CD14-positive monocyte (primary cell): ENCODE measurements around the gene DCLK3. TPM values are rescaled to one million over a fixed set of nuclear protein-coding genes. Genes with fewer than 3 reads are reported as not detected.

Experiments
- DNase-seq, 3 donors: peaks; one replicate each; pipeline ENCODE4 v3.0.0-alpha.2; 2011 to 2022
- H2AFZ ChIP-seq: 2 replicates; pipeline ENCODE4 v1.6.0; 2012; ENCODE audit warnings: mild to moderate bottlenecking, low read depth, low read length, inconsistent platforms; ENCODE audit not compliant: insufficient read depth, poor library complexity, severe bottlenecking
- H3K27ac ChIP-seq, 2 donors: 1 replicate in 1 of 2; 2 replicates in 1 of 2; pipeline ENCODE4 v1.5.1; 2012 to 2013; ENCODE audit warnings: low read length in 2 of 2, control low read depth in 1 of 2, inconsistent platforms in 1 of 2, low read depth in 1 of 2, mild to moderate bottlenecking in 1 of 2
- H3K27me3 ChIP-seq, 2 donors: one replicate each; pipeline versions ENCODE4 v1.6.0 to v1.6.1; 2011 to 2013; ENCODE audit warnings: low read length in 2 of 2; ENCODE audit not compliant: control insufficient read depth in 2 of 2, insufficient read depth in 2 of 2
- H3K36me3 ChIP-seq, 2 donors: replicated peaks in 1 of 2; 1 replicate in 1 of 2; 2 replicates in 1 of 2; pipeline versions ENCODE4 v1.5.1 to v1.6.1; 2012 to 2013; ENCODE audit warnings: low read length in 2 of 2, control low read depth in 1 of 2, inconsistent platforms in 1 of 2, mild to moderate bottlenecking in 1 of 2; ENCODE audit not compliant: insufficient read depth in 2 of 2, control insufficient read depth in 1 of 2
- H3K4me1 ChIP-seq, 2 donors: 1 replicate in 1 of 2; 2 replicates in 1 of 2; pipeline versions ENCODE4 v1.5.1 to v1.6.1; 2012 to 2013; ENCODE audit warnings: low read length in 2 of 2, control low read depth in 1 of 2, inconsistent platforms in 1 of 2, mild to moderate bottlenecking in 1 of 2, moderate library complexity in 1 of 2; ENCODE audit not compliant: insufficient read depth in 2 of 2, control insufficient read depth in 1 of 2
- H3K4me2 ChIP-seq: replicated peaks from 2 replicates; pipeline ENCODE3; 2012; ENCODE audit warnings: low read length, moderate library complexity, mild to moderate bottlenecking; ENCODE audit not compliant: poor library complexity, severe bottlenecking; ENCODE audit errors: extremely low read depth
- H3K4me3 ChIP-seq, 3 experiments: fragments of 200-600 bp in 1 of 3; sonication (generic) in 1 of 3; replicated peaks in 1 of 3; 1 replicate in 2 of 3; 2 replicates in 1 of 3; pipeline ENCODE4 v1.5.1; 2011 to 2013; ENCODE audit warnings: low read length in 3 of 3, mild to moderate bottlenecking in 3 of 3, control low read depth in 2 of 3, low read depth in 2 of 3, inconsistent platforms in 1 of 3, moderate library complexity in 1 of 3
- H3K79me2 ChIP-seq: 2 replicates; pipeline ENCODE4 v1.6.0; 2012; ENCODE audit warnings: mild to moderate bottlenecking, control low read depth, inconsistent platforms, low read length, moderate library complexity; ENCODE audit not compliant: insufficient read depth
- H3K9ac ChIP-seq: 2 replicates; pipeline ENCODE4 v1.6.0; 2017; ENCODE audit warnings: low read length, mild to moderate bottlenecking; ENCODE audit not compliant: insufficient read depth, poor library complexity, severe bottlenecking
- H3K9me3 ChIP-seq, 2 donors: replicated peaks in 1 of 2; 1 replicate in 1 of 2; 2 replicates in 1 of 2; pipeline versions ENCODE4 v1.5.1 to v1.6.1; 2012 to 2013; ENCODE audit warnings: low read length in 2 of 2, control low read depth in 1 of 2; ENCODE audit not compliant: control insufficient read depth in 1 of 2, insufficient read depth in 1 of 2
- H4K20me1 ChIP-seq: 2 replicates; pipeline ENCODE4 v1.6.0; 2012; ENCODE audit warnings: mild to moderate bottlenecking, low read length, control low read depth, moderate library complexity; ENCODE audit not compliant: insufficient read depth
- H3K27ac Mint-ChIP-seq, 7 donors: one replicate each; pipeline ENCODE4 v1.8.0; 2020; ENCODE audit warnings: mild to moderate bottlenecking in 7 of 7, mixed read lengths in 7 of 7, moderate library complexity in 6 of 7, inconsistent platforms in 2 of 7
- H3K27me3 Mint-ChIP-seq, 3 donors: one replicate each; pipeline ENCODE4 v1.8.0; 2021 to 2022; ENCODE audit warnings: low read depth in 3 of 3, mild to moderate bottlenecking in 3 of 3, mixed read lengths in 3 of 3, moderate library complexity in 3 of 3, inconsistent platforms in 1 of 3
- H3K36me3 Mint-ChIP-seq, 2 donors: one replicate each; pipeline ENCODE4 v1.8.0; 2020; ENCODE audit warnings: mixed read lengths in 2 of 2, inconsistent platforms in 1 of 2, mild to moderate bottlenecking in 1 of 2
- H3K4me1 Mint-ChIP-seq: one replicate; pipeline ENCODE4 v1.8.0; 2020; ENCODE audit warnings: mild to moderate bottlenecking, mixed read lengths
- H3K4me3 Mint-ChIP-seq, 2 donors: one replicate each; pipeline ENCODE4 v1.8.0; 2020; ENCODE audit warnings: mild to moderate bottlenecking in 2 of 2, mixed read lengths in 2 of 2, moderate library complexity in 1 of 2
- H3K9me3 Mint-ChIP-seq, 7 donors: one replicate each; pipeline ENCODE4 v1.8.0; 2020 to 2022; ENCODE audit warnings: mixed read lengths in 7 of 7, mild to moderate bottlenecking in 6 of 7, moderate library complexity in 6 of 7, inconsistent platforms in 2 of 7
- WGBS: methylation state at CpG from one replicate; pipeline ENCODE4 v1.1.5; 2013; ENCODE audit warnings: missing lambda C conversion rate; ENCODE audit not compliant: insufficient coverage; 5-methylcytosine and 5-hydroxymethylcytosine counted together
- intact Hi-C, 2 donors: fragments of 100-400 bp; cut with micrococcal nuclease; formaldehyde crosslinking; loops; one replicate each; pipeline versions ENCODE4 v1.15.0 to v1.15.1; 2023
- polyA plus RNA-seq, 3 donors: library from polyadenylated mRNA; depleted of rRNA in 1 of 3; unstranded in 2 of 3; stranded (reverse) in 1 of 3; fragments of 300-500 nt in 2 of 3; fragments of >200 nt in 1 of 3; fragmentation: Illumina TruSeq in 2 of 3; gene quantifications; 1 replicate in 2 of 3; 2 replicates in 1 of 3; pipeline ENCODE4 v1.2.3, GENCODE V29; 2012 to 2021
- TF ChIP-seq, protein P1 (sequence below): fragments of 200-600 bp; IDR thresholded peaks from one replicate; pipeline ENCODE4 v1.8.0; 2022; ENCODE audit warnings: antibody characterized with exemption, mild to moderate bottlenecking

DCLK3 gene
- polyA plus RNA-seq, 3 donors = not detected

DNA sequence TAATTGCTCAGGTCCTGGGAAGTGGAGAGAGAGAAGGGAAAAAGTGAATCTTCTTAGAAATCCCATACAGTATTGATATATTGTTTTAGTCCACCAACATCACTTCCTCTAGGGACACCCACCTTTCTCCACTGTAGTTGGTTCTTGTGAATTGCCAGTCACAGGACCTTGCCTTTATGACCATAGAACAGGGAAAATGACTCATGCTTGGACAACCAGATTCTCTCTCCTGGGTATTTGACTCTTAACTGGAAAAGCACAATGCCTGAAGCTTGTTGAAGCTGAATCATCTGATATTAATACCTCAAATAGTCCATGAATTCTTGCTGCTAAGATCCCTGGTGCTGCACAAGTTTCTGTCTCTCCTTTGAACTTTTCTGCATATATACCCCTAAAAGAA, 32.5 kb upstream of the DCLK3 start:
- H3K4me1 ChIP-seq = no peaks in the 10 kb centered on the region
- Mint-ChIP-seq H3K4me1 (peaks cover 4% of the 10 kb centered on the region), H3K27ac (no peak overlapping the region), H3K27me3 (peaks cover 2 to 4% (median 2%) of the 10 kb centered on the region in 3 donors), H3K36me3 (no peaks in the 10 kb centered on the region), H3K9me3 (peaks cover 0 to 6% (median 0%) of the 10 kb centered on the region in 7 donors), H3K4me3 (no peak overlapping the region)
- no peak overlapping the region for H2AFZ ChIP-seq
- H3K9me3 ChIP-seq = no peaks in the 10 kb centered on the region
- no peaks in the 10 kb centered on the region for H3K79me2 ChIP-seq
- no peak for DNase-seq
- no peaks in the 10 kb centered on the region for H3K27me3 ChIP-seq
- no peaks in the 10 kb centered on the region for H4K20me1 ChIP-seq
- intact Hi-C loops = no loop called here
- H3K27ac ChIP-seq = no peak overlapping the region
- H3K36me3 ChIP-seq = no peaks in the 10 kb centered on the region
- no peak overlapping the region for H3K4me2 ChIP-seq
- H3K4me3 ChIP-seq = no peak overlapping the region
- TF ChIP-seq, protein P1, sequence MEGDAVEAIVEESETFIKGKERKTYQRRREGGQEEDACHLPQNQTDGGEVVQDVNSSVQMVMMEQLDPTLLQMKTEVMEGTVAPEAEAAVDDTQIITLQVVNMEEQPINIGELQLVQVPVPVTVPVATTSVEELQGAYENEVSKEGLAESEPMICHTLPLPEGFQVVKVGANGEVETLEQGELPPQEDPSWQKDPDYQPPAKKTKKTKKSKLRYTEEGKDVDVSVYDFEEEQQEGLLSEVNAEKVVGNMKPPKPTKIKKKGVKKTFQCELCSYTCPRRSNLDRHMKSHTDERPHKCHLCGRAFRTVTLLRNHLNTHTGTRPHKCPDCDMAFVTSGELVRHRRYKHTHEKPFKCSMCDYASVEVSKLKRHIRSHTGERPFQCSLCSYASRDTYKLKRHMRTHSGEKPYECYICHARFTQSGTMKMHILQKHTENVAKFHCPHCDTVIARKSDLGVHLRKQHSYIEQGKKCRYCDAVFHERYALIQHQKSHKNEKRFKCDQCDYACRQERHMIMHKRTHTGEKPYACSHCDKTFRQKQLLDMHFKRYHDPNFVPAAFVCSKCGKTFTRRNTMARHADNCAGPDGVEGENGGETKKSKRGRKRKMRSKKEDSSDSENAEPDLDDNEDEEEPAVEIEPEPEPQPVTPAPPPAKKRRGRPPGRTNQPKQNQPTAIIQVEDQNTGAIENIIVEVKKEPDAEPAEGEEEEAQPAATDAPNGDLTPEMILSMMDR = no peak
- H3K9ac ChIP-seq = no peak overlapping the region

DNA sequence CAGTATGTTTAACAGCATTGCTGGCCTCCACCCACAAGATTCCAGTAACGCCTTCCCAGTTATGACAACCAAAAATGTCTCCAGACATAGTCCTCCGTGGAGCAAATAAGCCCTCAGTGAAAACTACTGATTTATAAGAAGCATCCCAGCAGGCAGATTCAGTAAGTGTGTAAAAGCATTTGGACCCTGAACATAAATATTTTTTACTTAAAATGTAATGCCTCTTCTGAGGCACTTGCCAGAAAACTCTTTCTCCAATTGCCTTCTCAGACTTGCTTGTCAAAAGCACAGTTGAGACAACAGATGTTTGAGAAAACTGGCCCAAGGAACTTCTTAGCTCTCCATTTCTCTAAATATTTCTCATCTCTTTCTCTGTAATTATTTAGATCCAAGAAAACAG, 31.8 kb upstream of the DCLK3 start:
- Histone ChIP-seq H3K9ac (no peak overlapping the region), H3K4me3 (no peak overlapping the region), H3K79me2 (no peaks in the 10 kb centered on the region), H3K4me2 (no peak overlapping the region), H3K36me3 (no peaks in the 10 kb centered on the region), H3K27me3 (no peaks in the 10 kb centered on the region), H2AFZ (no peak overlapping the region), H3K27ac (no peak overlapping the region), H3K9me3 (no peaks in the 10 kb centered on the region), H4K20me1 (no peaks in the 10 kb centered on the region), H3K4me1 (no peaks in the 10 kb centered on the region)
- H3K4me3 Mint-ChIP-seq = no peak overlapping the region
- H3K36me3 Mint-ChIP-seq = no peaks in the 10 kb centered on the region
- DNase-seq = no peak
- no CpG with 5 or more reads among the region's 2 CpGs for WGBS
- peaks cover 0 to 6% (median 0%) of the 10 kb centered on the region in 7 donors for H3K9me3 Mint-ChIP-seq
- H3K27ac Mint-ChIP-seq = no peak overlapping the region
- intact Hi-C loops = no loop called here
- peaks cover 2 to 4% (median 2%) of the 10 kb centered on the region in 3 donors for H3K27me3 Mint-ChIP-seq
- TF ChIP-seq, protein P1 = no peak
- peaks cover 6% of the 10 kb centered on the region for H3K4me1 Mint-ChIP-seq
